IMR-90 (cell line): ENCODE measurements around the gene BCHE. TPM values are rescaled to one million over a fixed set of nuclear protein-coding genes. Genes with fewer than 3 reads are reported as not detected.

Experiments used
- ATAC-seq: fragments of 200-7000 bp; cut with Tn5 transposase; 2 replicates; pipeline ENCODE4 v1.9.1; 2020; ENCODE audit warnings: low read depth, mild to moderate bottlenecking, moderate library complexity
- BruUV-seq: library from RNA; stranded (reverse); fragments of 400-500 nt; replicated peaks from 2 replicates; lab custom pipeline; 2021; lab: Mats Ljungman, UMichigan
- CTCF ChIA-PET: fragments of 300-600 bp; formaldehyde crosslinking; extraction: SDS; loops from one replicate; lab custom pipeline; 2021; ENCODE audit warnings: antibody characterized with exemption; lab: Yijun Ruan, JAX
- POLR2A ChIA-PET: fragments of 300-600 bp; sonication (Branson Sonifier 250); formaldehyde crosslinking; loops from one replicate; lab custom pipeline; 2022; ENCODE audit warnings: antibody characterized with exemption; ENCODE audit not compliant: unreplicated experiment; lab: Charles Lee
- DNase-seq: peaks from one replicate; pipeline ENCODE4 v3.0.0; 2013
- H2AFZ ChIP-seq: replicated peaks from 2 replicates; pipeline ENCODE3; 2013; ENCODE audit warnings: low read length, mild to moderate bottlenecking; ENCODE audit not compliant: poor library complexity
- H2AK5ac ChIP-seq: 2 replicates; pipeline ENCODE4 v1.6.1; 2013; ENCODE audit warnings: low read depth, low read length, inconsistent platforms
- H2AK9ac ChIP-seq: replicated peaks from 2 replicates; pipeline ENCODE3; 2013; ENCODE audit warnings: mild to moderate bottlenecking, low read depth, low read length, moderate library complexity; ENCODE audit not compliant: poor library complexity
- H2BK120ac ChIP-seq: 2 replicates; pipeline ENCODE4 v1.6.1; 2013; ENCODE audit warnings: low read depth, low read length, inconsistent platforms
- H2BK15ac ChIP-seq: 3 replicates; pipeline ENCODE4 v1.6.1; 2013; ENCODE audit warnings: low read depth, low read length, inconsistent platforms
- H2BK20ac ChIP-seq: 2 replicates; pipeline ENCODE4 v1.6.1; 2013; ENCODE audit warnings: low read depth, mild to moderate bottlenecking, inconsistent platforms, low read length, moderate library complexity
- H2BK5ac ChIP-seq: 2 replicates; pipeline ENCODE4 v1.6.1; 2013; ENCODE audit warnings: mild to moderate bottlenecking, low read depth, low read length, inconsistent platforms; ENCODE audit not compliant: poor library complexity, severe bottlenecking
- H3K14ac ChIP-seq: replicated peaks from 2 replicates; pipeline ENCODE4 v1.6.1; 2013; ENCODE audit warnings: low read depth, low read length, inconsistent platforms
- H3K18ac ChIP-seq: 2 replicates; pipeline ENCODE4 v1.6.1; 2013; ENCODE audit warnings: low read depth, low read length, control low read depth
- H3K23ac ChIP-seq: 2 replicates; pipeline ENCODE4 v1.6.1; 2013; ENCODE audit warnings: low read depth, low read length, inconsistent platforms
- H3K27ac ChIP-seq: 2 replicates; pipeline ENCODE4 v1.5.1; 2013; ENCODE audit warnings: mild to moderate bottlenecking, control low read depth, low read length; ENCODE audit not compliant: insufficient read depth
- H3K27me3 ChIP-seq: 2 replicates; pipeline ENCODE4 v1.6.1; 2013; ENCODE audit warnings: low read length; ENCODE audit not compliant: control insufficient read depth, insufficient read depth
- H3K36me3 ChIP-seq: 2 replicates; pipeline ENCODE4 v1.6.1; 2013; ENCODE audit warnings: low read length, mixed read lengths; ENCODE audit not compliant: control insufficient read depth, insufficient read depth
- H3K4ac ChIP-seq: 2 replicates; pipeline ENCODE4 v1.6.1; 2013; ENCODE audit warnings: low read depth, low read length, inconsistent platforms
- H3K4me1 ChIP-seq: 2 replicates; pipeline ENCODE4 v1.6.1; 2013; ENCODE audit warnings: low read length, mixed read lengths; ENCODE audit not compliant: control insufficient read depth, insufficient read depth
- H3K4me2 ChIP-seq: 2 replicates; pipeline ENCODE4 v1.6.1; 2013; ENCODE audit warnings: low read depth, mild to moderate bottlenecking, control low read depth, low read length, moderate library complexity
- H3K4me3 ChIP-seq: 2 replicates; pipeline ENCODE4 v1.5.1; 2013; ENCODE audit warnings: low read depth, mild to moderate bottlenecking, control low read depth, low read length, moderate library complexity; ENCODE audit not compliant: insufficient read depth
- H3K56ac ChIP-seq: 2 replicates; pipeline ENCODE4 v1.6.1; 2013; ENCODE audit warnings: low read length, inconsistent platforms; ENCODE audit not compliant: insufficient read depth; ENCODE audit errors: extremely low read depth
- H3K79me1 ChIP-seq, 2 experiments: 2 replicates each; pipeline ENCODE4 v1.6.1; 2013; ENCODE audit warnings: low read length in 2 of 2, inconsistent platforms in 1 of 2, low read depth in 1 of 2
- H3K9ac ChIP-seq: 2 replicates; pipeline ENCODE4 v1.6.1; 2013; ENCODE audit warnings: low read depth, low read length, control low read depth
- H3K9me1 ChIP-seq: 2 replicates; pipeline ENCODE4 v1.6.1; 2013; ENCODE audit warnings: low read length, inconsistent platforms; ENCODE audit not compliant: insufficient read depth
- H3K9me3 ChIP-seq: 2 replicates; pipeline ENCODE4 v1.6.1; 2013; ENCODE audit warnings: low read length; ENCODE audit not compliant: control insufficient read depth, insufficient read depth
- H4K20me1 ChIP-seq: 2 replicates; pipeline ENCODE4 v1.6.1; 2013; ENCODE audit warnings: low read length, inconsistent platforms; ENCODE audit not compliant: insufficient read depth
- H4K5ac ChIP-seq: 2 replicates; pipeline ENCODE4 v1.6.1; 2013; ENCODE audit warnings: mild to moderate bottlenecking, low read depth, low read length, control low read depth
- H4K8ac ChIP-seq, 2 experiments: 2 replicates each; pipeline ENCODE4 v1.6.1; 2013; ENCODE audit warnings: low read depth in 2 of 2, low read length in 2 of 2, control low read depth in 1 of 2, inconsistent platforms in 1 of 2
- H4K91ac ChIP-seq: 2 replicates; pipeline ENCODE4 v1.6.1; 2013; ENCODE audit warnings: low read depth, low read length, inconsistent platforms; ENCODE audit not compliant: insufficient read depth
- CHD1 ChIP-seq: IDR thresholded peaks from 2 replicates; pipeline ENCODE4 v1.6.1; 2012; ENCODE audit warnings: low read depth, low read length, improper control_type of control experiment
- NFE2L2 ChIP-seq: fragments of 150-350 bp; IDR thresholded peaks from 2 replicates; pipeline ENCODE4 v1.6.1; 2016; ENCODE audit warnings: low read depth, mild to moderate bottlenecking, low read length
- RAD21 ChIP-seq: IDR thresholded peaks from 2 replicates; pipeline ENCODE4 v1.6.1; 2012; ENCODE audit warnings: low read length, improper control_type of control experiment
- WGBS, 2 experiments: methylation state at CpG; one replicate each; pipeline versions ENCODE4 v1.1.5 to v1.1.7; 2013; ENCODE audit warnings: missing lambda C conversion rate in 2 of 2; ENCODE audit not compliant: insufficient read length in 1 of 2; ENCODE audit errors: extremely low coverage in 2 of 2; 5-methylcytosine and 5-hydroxymethylcytosine counted together
- dilution Hi-C: fragments of 300-500 bp; cut with HindIII; formaldehyde crosslinking; loops from one replicate; pipeline ENCODE4 v1.14.3; 2018; ENCODE audit warnings: low sequenced_read_pairs; ENCODE audit not compliant: unreplicated experiment
- in situ Hi-C: fragments of 300-500 bp; cut with MboI; formaldehyde crosslinking; loops from 3 replicates; pipeline ENCODE4 v1.14.3; 2019; ENCODE audit warnings: low sequenced_read_pairs, inconsistent platforms, mixed read lengths
- intact Hi-C: fragments of 100-400 bp; cut with micrococcal nuclease; formaldehyde crosslinking; loops from 2 replicates; pipeline ENCODE4 v1.10.0; 2022
- polyA plus RNA-seq, 3 experiments: library from polyadenylated mRNA; depleted of rRNA; stranded (reverse); fragments of >200 nt; gene quantifications; 2 replicates each; pipeline ENCODE4 v1.2.3, GENCODE V29; 2012; ENCODE audit warnings: low replicate concordance in 1 of 3
- total RNA-seq: library from RNA; depleted of rRNA; stranded (reverse); fragments of >200 nt; gene quantifications from 2 replicates; pipeline ENCODE4 v1.2.3, GENCODE V29; 2012

The BCHE gene
- total and polyA plus RNA-seq, 2 of the 4 experiments (the other 2 are of a cell fraction), result 1.5 to 1.6 TPM

- Histone ChIP-seq H3K9ac (no peak overlapping the region), H2AK9ac (no peak overlapping the region), H4K20me1 (no peaks in the 10 kb centered on the region), H3K9me1 (no peaks in the 10 kb centered on the region), H3K9me3 (peaks cover 2% of the 10 kb centered on the region; the same call in 1 of the 2 replicates), H3K4me1 (no peaks in the 10 kb centered on the region), H4K5ac (no peak overlapping the region), H4K91ac (no peak overlapping the region), H3K4me3 (no peak overlapping the region), H3K27ac (no peak overlapping the region), H3K36me3 (no peaks in the 10 kb centered on the region), H3K79me1 (no peaks in the 10 kb centered on the region), H2BK15ac (no peak overlapping the region), H3K14ac (no peak overlapping the region), H2BK20ac (no peak overlapping the region), H2BK120ac (no peak overlapping the region), H3K23ac (no peak overlapping the region), H2BK5ac (no peak overlapping the region), H3K4ac (no peak overlapping the region), H3K18ac (no peak overlapping the region), H4K8ac (no peak overlapping the region), H3K4me2 (no peak overlapping the region), H3K56ac (no peak overlapping the region), H2AK5ac (no peak overlapping the region), H3K27me3 (no peaks in the 10 kb centered on the region), H2AFZ (no peak overlapping the region)
- POLR2A ChIA-PET, result no interaction called here
- ATAC-seq, result no peak
- intact Hi-C loops, result no loop called here
- dilution Hi-C loops, result no loop called here
- TF ChIP-seq NFE2L2, result no peak
- TF ChIP-seq CHD1, result no peak
- TF ChIP-seq RAD21, result no peak
- CTCF ChIA-PET, result interaction anchor here (0.5 kb wide), 1 partner anchor 12 kb away, joined by 3 read pairs; no protein-coding TSS in a partner anchor
- no TSS peak for BruUV-seq
- no peak for DNase-seq
- in situ Hi-C loops, result no loop called here
- no CpG with 5 or more reads among the region's 2 CpGs for whole genome bisulfite sequencing, 2 experiments
Measured at GRCh38 chr3:165749241-165749640, 88.0 kb downstream of the BCHE start.
